NT2/D1 (cell line): ENCODE data around the gene PAWR.
A peak's percentile ranks its signal among the peaks of the same experiment; 100 is the strongest.

Experiments used
- DNase-seq: peaks from one replicate; pipeline ENCODE4 v3.0.0-alpha.2; 2011; ENCODE audit warnings: low read depth, low spot score
- H3K27me3 ChIP-seq: 2 replicates; pipeline ENCODE4 v1.6.0; 2011; ENCODE audit warnings: mild to moderate bottlenecking; ENCODE audit not compliant: insufficient read length, insufficient read depth
- H3K36me3 ChIP-seq: 2 replicates; pipeline ENCODE4 v1.6.1; 2011; ENCODE audit warnings: mild to moderate bottlenecking, low read length, mixed read lengths; ENCODE audit not compliant: insufficient read depth, insufficient read length
- H3K4me1 ChIP-seq: 2 replicates; pipeline ENCODE4 v1.5.1; 2011; ENCODE audit not compliant: insufficient read depth, insufficient read length
- H3K4me3 ChIP-seq: 2 replicates; pipeline ENCODE4 v1.5.1; 2011; ENCODE audit warnings: low read depth; ENCODE audit not compliant: insufficient read length
- H3K9ac ChIP-seq: 2 replicates; pipeline ENCODE4 v1.6.0; 2011; ENCODE audit warnings: low read depth; ENCODE audit not compliant: insufficient read length
- H3K9me3 ChIP-seq: 2 replicates; pipeline ENCODE4 v1.5.1; 2011; ENCODE audit warnings: mild to moderate bottlenecking, low read length; ENCODE audit not compliant: insufficient read depth
- SUZ12 ChIP-seq: IDR thresholded peaks from 2 replicates; pipeline ENCODE4 v1.6.1; 2011; ENCODE audit not compliant: insufficient read length, insufficient read depth; ENCODE audit errors: extremely low read depth
- YY1 ChIP-seq: IDR thresholded peaks from 2 replicates; pipeline ENCODE4 v1.6.1; 2011; ENCODE audit not compliant: insufficient read length, insufficient read depth
- ZNF274 ChIP-seq: IDR thresholded peaks from 2 replicates; pipeline ENCODE4 v1.6.1; 2011; ENCODE audit warnings: mild to moderate bottlenecking, low read depth, low read length

Gene PAWR

DNA sequence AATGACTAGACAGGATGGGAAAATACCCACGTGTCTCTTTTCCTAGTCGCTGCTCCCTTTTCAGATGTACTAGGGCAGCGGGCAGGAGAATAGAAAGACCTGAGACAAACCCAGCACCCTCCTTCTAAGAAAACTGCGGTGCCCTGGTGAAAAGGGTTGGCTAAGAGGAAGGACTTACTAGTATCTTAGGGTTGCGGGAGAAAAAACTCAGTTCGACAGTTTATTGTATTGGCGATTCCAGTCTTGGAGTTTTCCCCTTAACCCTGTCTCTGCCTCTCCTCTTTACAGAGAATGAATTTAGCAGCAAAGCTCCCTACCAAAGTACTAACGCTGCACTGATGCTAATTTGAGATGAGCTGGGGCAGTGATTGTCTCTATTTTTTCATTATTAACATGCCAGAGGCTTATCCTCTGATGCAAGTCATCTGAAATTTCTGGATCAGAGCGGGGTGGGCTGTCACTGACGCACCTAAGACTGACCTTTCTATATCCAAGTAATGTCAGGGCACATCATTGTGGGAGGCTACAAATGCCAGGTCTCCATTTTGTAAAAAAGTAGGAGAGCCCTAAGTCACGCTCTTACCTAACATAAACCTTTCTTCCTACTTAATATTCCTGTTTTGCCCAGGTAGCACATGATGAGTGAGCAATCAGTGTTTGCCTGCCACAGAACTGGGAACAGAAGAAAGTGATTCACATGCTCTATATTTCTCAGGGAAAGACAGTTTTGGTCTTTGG is 916 bp upstream of the PAWR start:
- H3K36me3 ChIP-seq = peaks cover 6% of the 10 kb centered on the region
- peak overlapping the region; percentile 91 for H3K4me3 ChIP-seq
- no peaks in the 10 kb centered on the region for H3K4me1 ChIP-seq
- H3K27me3 ChIP-seq = no peaks in the 10 kb centered on the region
- peak overlapping the region; percentile 79 for H3K9ac ChIP-seq
- no peaks in the 10 kb centered on the region for H3K9me3 ChIP-seq
- DNase-seq = no peak
- TF ChIP-seq YY1 (no peak), ZNF274 (no peak), SUZ12 (no peak)

DNA sequence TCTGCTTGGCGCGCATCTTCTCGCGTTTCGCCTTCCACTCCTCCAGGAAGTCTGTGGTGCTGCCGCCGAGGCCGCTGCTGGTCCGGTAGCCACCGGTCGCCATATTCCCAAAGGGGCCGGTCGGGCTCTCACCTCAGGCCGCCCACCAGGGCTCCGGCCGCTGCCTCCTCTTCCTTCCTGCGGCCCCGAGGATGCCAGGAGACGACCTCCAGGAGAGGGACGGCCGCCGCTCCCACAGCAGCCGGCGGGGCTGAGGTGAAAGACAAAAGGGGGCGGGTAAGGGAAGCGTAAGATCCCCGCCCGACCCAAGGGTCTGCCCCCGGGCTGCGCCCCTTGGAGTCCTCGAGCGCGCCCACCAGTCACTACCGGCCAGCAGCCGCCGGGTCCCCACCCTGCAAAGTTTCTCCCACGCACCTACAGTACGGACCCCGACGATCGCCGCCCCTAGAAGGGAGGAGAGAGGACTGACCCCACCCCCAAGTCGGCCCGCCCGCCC is 574 bp downstream of the PAWR start:
- TF ChIP-seq SUZ12 (no peak), ZNF274 (no peak), YY1 (no peak)
- Histone ChIP-seq H3K36me3 (peaks cover 7% of the 10 kb centered on the region), H3K9me3 (no peaks in the 10 kb centered on the region), H3K27me3 (no peaks in the 10 kb centered on the region), H3K9ac (peak overlapping the region; percentile 98), H3K4me1 (no peaks in the 10 kb centered on the region), H3K4me3 (peak overlapping the region; percentile 91)
- no peak for DNase-seq

DNA sequence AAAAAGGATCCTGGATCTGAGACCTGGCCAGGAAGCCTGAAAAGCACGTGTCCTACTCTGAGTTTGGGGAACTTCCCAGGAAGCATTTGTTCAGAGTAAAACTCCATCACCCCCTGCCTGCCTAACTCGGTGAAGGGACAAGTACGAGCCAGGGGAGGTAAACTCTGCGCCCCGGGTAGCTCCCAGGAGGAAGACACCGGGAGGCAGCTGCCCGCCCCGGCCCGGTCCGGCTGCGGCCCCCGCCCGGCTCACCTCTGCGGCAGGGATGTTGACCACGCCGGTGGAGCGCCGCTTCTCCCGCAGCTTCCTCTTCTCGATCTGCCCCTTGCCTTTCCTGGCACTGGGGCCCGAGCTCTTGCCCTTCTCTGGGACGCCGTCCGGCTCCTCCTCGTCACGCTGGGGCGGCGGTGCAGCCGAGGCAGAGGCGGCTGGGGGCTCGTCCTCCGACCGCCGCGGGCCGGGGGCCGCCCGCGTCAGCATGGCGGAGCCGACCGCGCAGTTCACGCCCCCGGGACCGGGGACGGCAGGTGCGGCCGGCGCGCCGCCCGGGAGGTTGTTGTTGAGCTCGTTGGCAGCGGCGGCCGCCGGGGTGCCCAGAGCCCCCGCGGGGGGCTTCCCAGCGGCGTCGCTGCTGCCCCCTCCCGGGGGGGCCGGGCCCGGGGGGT is 1.2 kb downstream of the PAWR start:
- no peaks in the 10 kb centered on the region for H3K4me1 ChIP-seq
- no peaks in the 10 kb centered on the region for H3K9me3 ChIP-seq
- no peak for TF ChIP-seq ZNF274
- no peak for TF ChIP-seq SUZ12
- TF ChIP-seq YY1 = no peak
- H3K4me3 ChIP-seq = peak overlapping the region; percentile 91
- peak overlapping the region; percentile 98 for H3K9ac ChIP-seq
- peaks cover 13% of the 10 kb centered on the region for H3K36me3 ChIP-seq
- H3K27me3 ChIP-seq = no peaks in the 10 kb centered on the region
- DNase-seq = no peak

DNA sequence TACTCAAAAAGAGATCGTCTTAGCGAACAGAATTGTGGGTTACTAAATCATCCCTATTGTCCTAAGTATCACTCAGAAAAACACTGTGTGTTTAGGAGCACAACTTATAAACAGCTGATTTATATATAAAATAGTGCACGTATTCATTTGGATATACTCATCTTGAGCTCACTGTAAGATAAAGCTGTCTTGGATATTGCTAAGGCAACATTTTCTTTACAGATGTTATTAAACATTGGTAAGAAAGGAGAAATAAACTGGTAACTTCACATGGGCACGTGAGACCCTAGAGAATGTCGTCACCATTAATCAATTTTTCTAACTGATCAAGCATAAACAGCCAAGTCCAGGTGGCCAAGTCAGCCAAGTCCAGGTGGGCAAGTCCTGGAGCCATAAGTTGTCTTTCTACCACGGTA is 1.7 kb downstream of the PAWR start:
- no peak for TF ChIP-seq SUZ12
- TF ChIP-seq YY1 = no peak
- H3K27me3 ChIP-seq = no peaks in the 10 kb centered on the region
- H3K9ac ChIP-seq = peak overlapping the region; percentile 98
- H3K36me3 ChIP-seq = peaks cover 17% of the 10 kb centered on the region
- H3K4me1 ChIP-seq = no peaks in the 10 kb centered on the region
- H3K9me3 ChIP-seq = no peaks in the 10 kb centered on the region
- H3K4me3 ChIP-seq = peak overlapping the region; percentile 91
- no peak for DNase-seq

DNA sequence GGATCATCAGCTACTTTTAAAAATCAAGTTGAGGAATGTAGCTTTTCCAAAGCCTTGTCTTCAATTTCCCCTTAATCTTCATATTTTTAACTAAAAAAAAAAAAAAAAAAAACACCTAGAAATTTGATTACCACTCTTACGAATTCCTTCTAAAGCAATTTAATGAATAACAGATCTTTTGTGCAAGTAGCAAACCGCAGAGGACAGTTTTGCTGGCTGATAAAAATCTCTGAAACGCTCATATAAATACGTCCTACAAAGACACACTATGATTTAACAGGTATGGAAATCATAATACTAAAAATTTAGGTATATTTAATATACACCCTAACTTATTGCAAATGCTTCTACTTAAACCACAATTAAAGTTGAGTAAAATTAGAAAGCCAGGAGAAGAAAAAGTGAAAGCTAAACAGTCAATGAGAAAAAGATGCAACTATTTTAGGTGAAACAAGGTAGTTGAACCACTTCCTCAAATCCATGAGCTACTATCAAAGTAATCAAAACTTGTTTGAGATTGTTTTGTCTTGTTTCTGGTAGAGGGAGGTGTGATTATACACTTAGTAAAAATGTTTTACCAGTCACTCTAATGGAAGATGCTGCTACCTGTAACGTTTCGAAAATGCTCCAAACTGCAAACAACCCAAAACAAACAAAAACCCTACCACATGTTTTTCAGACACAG is 2.2 kb downstream of the PAWR start:
- Histone ChIP-seq H3K4me3 (peak overlapping the region; percentile 91), H3K36me3 (peaks cover 19% of the 10 kb centered on the region), H3K4me1 (no peaks in the 10 kb centered on the region), H3K9me3 (no peaks in the 10 kb centered on the region), H3K9ac (peak overlapping the region; percentile 98), H3K27me3 (no peaks in the 10 kb centered on the region)
- TF ChIP-seq ZNF274 (no peak), SUZ12 (no peak), YY1 (no peak)
- DNase-seq = no peak

DNA sequence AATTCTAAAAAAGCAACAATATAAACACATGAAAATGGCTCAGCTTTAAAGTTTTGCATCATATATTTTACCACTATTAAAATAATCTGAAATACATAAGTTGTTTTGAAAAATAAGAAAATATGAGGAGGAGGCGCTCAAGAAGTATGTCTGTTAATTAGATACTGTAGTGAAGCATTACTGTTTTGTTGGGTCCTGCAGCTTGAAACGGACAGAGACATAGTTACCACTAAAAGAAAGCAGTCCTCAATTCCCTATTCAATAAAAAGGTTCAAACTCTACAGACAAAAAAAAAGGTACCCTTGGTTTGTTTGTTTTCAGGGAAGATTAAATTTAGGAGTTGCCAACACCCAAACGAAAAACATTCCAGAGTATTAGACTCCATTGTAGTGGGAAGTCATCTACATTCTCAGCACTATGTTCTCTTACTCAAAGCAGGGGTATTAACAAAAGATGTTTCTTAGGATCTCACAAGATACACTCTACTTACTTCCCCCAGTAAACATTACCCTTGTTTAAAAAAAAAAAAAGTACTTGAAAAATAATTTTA is 3.0 kb downstream of the PAWR start:
- Histone ChIP-seq H3K9ac (peak overlapping the region; percentile 68), H3K27me3 (no peaks in the 10 kb centered on the region), H3K9me3 (no peaks in the 10 kb centered on the region), H3K36me3 (peaks cover 19% of the 10 kb centered on the region), H3K4me3 (peak overlapping the region; percentile 91), H3K4me1 (no peaks in the 10 kb centered on the region)
- no peak for DNase-seq
- no peak for TF ChIP-seq ZNF274
- no peak for TF ChIP-seq YY1
- TF ChIP-seq SUZ12 = no peak
